ENCODE measurements around the gene EPS8L3.

DNA sequence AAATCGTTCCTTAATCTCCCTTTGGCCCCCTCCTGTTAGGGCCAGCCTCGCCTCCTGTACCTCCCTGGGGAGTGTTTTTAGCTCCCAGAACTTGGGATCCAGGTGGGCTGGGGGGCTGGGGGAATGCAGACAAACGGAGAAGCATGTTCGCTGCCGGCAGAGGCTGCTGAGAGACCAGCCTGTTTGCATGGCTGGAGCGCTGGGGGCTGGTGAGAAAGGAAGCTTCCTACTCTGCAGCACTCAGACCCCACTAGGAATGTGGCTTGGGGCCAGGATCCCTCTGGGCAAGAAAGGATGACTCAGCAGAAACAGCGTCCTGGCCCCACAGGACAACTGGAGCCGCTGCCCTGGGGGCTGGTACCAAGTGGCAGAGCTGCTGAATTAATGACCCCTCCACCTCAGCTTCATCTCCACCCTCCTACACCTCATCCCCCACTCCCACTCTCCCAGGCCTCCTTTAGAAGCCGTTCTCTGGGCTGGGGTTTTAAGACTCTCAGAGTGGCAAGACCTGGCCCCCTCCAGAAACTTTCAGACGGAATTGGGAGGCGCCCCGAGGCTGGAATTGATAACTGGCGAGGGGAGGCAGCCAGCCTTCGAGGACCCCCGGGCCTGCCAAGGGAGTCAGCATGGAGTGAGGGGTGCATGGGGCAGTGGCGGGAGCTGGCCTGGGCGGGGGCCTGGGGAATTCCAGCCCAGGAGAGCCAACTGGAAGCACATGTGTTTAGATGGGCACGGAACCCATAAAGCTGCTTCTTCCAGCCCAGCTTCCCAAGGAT is 28.5 kb upstream of the EPS8L3 start:
- TF ChIP-seq, protein P1, sequence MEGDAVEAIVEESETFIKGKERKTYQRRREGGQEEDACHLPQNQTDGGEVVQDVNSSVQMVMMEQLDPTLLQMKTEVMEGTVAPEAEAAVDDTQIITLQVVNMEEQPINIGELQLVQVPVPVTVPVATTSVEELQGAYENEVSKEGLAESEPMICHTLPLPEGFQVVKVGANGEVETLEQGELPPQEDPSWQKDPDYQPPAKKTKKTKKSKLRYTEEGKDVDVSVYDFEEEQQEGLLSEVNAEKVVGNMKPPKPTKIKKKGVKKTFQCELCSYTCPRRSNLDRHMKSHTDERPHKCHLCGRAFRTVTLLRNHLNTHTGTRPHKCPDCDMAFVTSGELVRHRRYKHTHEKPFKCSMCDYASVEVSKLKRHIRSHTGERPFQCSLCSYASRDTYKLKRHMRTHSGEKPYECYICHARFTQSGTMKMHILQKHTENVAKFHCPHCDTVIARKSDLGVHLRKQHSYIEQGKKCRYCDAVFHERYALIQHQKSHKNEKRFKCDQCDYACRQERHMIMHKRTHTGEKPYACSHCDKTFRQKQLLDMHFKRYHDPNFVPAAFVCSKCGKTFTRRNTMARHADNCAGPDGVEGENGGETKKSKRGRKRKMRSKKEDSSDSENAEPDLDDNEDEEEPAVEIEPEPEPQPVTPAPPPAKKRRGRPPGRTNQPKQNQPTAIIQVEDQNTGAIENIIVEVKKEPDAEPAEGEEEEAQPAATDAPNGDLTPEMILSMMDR (IDR thresholded peaks at IDR 0.05): peak in 2 of 6 experiments; percentile 29 to 35
- TF ChIP-seq POLR2AphosphoS5 (IDR thresholded peaks at IDR 0.05) (peak; percentile 8 to 49), EP300 (IDR thresholded peaks at IDR 0.05) (no peak)

All from upper lobe of left lung (tissue), 4 donors.